K562 (cell line): ENCODE data around the gene TMEM163. TPM values are rescaled to one million over a fixed set of nuclear protein-coding genes. Genes with fewer than 3 reads are reported as not detected.

Experiments used
- ATAC-seq: fragments of 200-7000 bp; cut with Tn5 transposase; 3 replicates; pipeline ENCODE4 v1.9.1; 2020; ENCODE audit warnings: moderate library complexity
- BruUV-seq: library from RNA; stranded (reverse); fragments of 400-500 nt; replicated peaks from 2 replicates; lab custom pipeline; 2021; lab: Mats Ljungman, UMichigan
- CTCF ChIA-PET: fragments of 300-600 bp; formaldehyde crosslinking; extraction: SDS; loops from one replicate; lab custom pipeline; 2021; ENCODE audit warnings: low intra/inter-chr PET ratio; lab: Yijun Ruan, JAX
- POLR2A ChIA-PET: fragments of 300-600, 350-650 bp; sonication (Branson Sonifier 250); formaldehyde crosslinking; extraction: SDS; loops from one replicate; lab custom pipeline; 2021; ENCODE audit warnings: antibody characterized with exemption, inconsistent platforms; lab: Yijun Ruan, JAX
- DNase-seq, 4 experiments: peaks; one replicate each; pipeline versions ENCODE4 v3.0.0 to v3.0.0-alpha.2; 2011 to 2018; ENCODE audit warnings: low spot score in 3 of 4, mixed read lengths in 3 of 4; ENCODE audit errors: extremely low read depth in 1 of 4
- FAIRE-seq: peaks from 2 replicates; lab custom pipeline; 2011; peaks lifted over from hg19 to GRCh38; lab: Jason Lieb, UNC
- H2AFZ ChIP-seq: 2 replicates; pipeline ENCODE4 v1.6.0; 2011; ENCODE audit warnings: low read depth, low read length, control low read depth, inconsistent platforms
- H3K27ac ChIP-seq: fragments of 200-600 bp; 3 replicates; pipeline ENCODE4 v1.8.0; 2011; ENCODE audit warnings: low read depth, mild to moderate bottlenecking, control low read depth, inconsistent platforms, low read length, moderate library complexity, mixed read lengths; ENCODE audit errors: extremely low read depth
- H3K27me3 ChIP-seq, 2 experiments: fragments of 300-600 bp in 1 of 2; 2 replicates in 1 of 2; 3 replicates in 1 of 2; pipeline versions ENCODE4 v1.6.0 to v1.8.0; 2011; ENCODE audit warnings: inconsistent platforms in 2 of 2, low read length in 2 of 2, mild to moderate bottlenecking in 1 of 2, mixed read lengths in 1 of 2, moderate library complexity in 1 of 2; ENCODE audit not compliant: control insufficient read depth in 2 of 2, insufficient read depth in 2 of 2
- H3K36me3 ChIP-seq: fragments of 300-600 bp; 3 replicates; pipeline ENCODE4 v1.8.0; 2011; ENCODE audit warnings: mild to moderate bottlenecking, low read length, inconsistent platforms; ENCODE audit not compliant: control insufficient read depth, insufficient read depth
- H3K4me1 ChIP-seq, 2 experiments: fragments of 200-600 bp in 1 of 2; replicated peaks in 1 of 2; 2 replicates in 1 of 2; 3 replicates in 1 of 2; pipeline versions ENCODE4 v1.5.1 to v1.8.0; 2011; ENCODE audit warnings: inconsistent platforms in 2 of 2, low read length in 2 of 2, mild to moderate bottlenecking in 1 of 2, mixed read lengths in 1 of 2, moderate library complexity in 1 of 2; ENCODE audit not compliant: control insufficient read depth in 2 of 2, insufficient read depth in 2 of 2
- H3K4me2 ChIP-seq: 2 replicates; pipeline ENCODE4 v1.6.1; 2011; ENCODE audit warnings: low read length, control low read depth, inconsistent platforms, mixed read lengths; ENCODE audit not compliant: insufficient read depth
- H3K4me3 ChIP-seq: fragments of 200-600 bp; sonication (generic), shearing (Covaris generic); 2 replicates; pipeline ENCODE4 v1.5.1; 2016; ENCODE audit warnings: control low read depth, inconsistent platforms
- H3K79me2 ChIP-seq: fragments of 200-600 bp; 3 replicates; pipeline ENCODE4 v1.8.0; 2011; ENCODE audit warnings: low read length, inconsistent platforms; ENCODE audit not compliant: control insufficient read depth, insufficient read depth
- H3K9ac ChIP-seq, 2 experiments: 2 replicates each; pipeline versions ENCODE4 v1.6.0 to v1.6.1; 2011; ENCODE audit warnings: low read depth in 2 of 2, low read length in 2 of 2, control low read depth in 1 of 2, inconsistent platforms in 1 of 2, mild to moderate bottlenecking in 1 of 2, mixed read lengths in 1 of 2; ENCODE audit not compliant: insufficient read depth in 1 of 2
- H3K9me1 ChIP-seq: one replicate; pipeline ENCODE4 v1.6.0; 2011; ENCODE audit warnings: inconsistent platforms, mild to moderate bottlenecking, low read length, moderate library complexity; ENCODE audit not compliant: control insufficient read depth, insufficient read depth
- H3K9me3 ChIP-seq: replicated peaks from 2 replicates; pipeline ENCODE4 v1.5.1; 2011; ENCODE audit warnings: low read depth, low read length, inconsistent platforms; ENCODE audit not compliant: control insufficient read depth, insufficient read depth
- H4K20me1 ChIP-seq: replicated peaks from 2 replicates; pipeline ENCODE4 v1.6.1; 2011; ENCODE audit warnings: low read length, inconsistent platforms, mixed read lengths; ENCODE audit not compliant: control insufficient read depth, insufficient read depth
- ARID1B ChIP-seq: fragments of 450-650 bp; IDR thresholded peaks from 2 replicates; pipeline ENCODE4 v1.6.1; 2016; ENCODE audit warnings: antibody characterized with exemption, mild to moderate bottlenecking, inconsistent platforms
- BCL6 ChIP-seq: fragments of 250-450 bp; sonication (Bioruptor Pico); IDR thresholded peaks from 2 replicates; pipeline ENCODE4 v1.4.0; 2020
- GABPB1 ChIP-seq: sonication (generic); formaldehyde crosslinking; IDR thresholded peaks from 2 replicates; pipeline ENCODE4 v1.8.0; 2022; ENCODE audit warnings: mild to moderate bottlenecking, missing genetic modification reagents
- HNRNPL ChIP-seq: fragments of 200-400 bp; formaldehyde crosslinking; IDR thresholded peaks from 2 replicates; pipeline ENCODE4 v1.6.1; 2017; ENCODE audit warnings: low read depth, mild to moderate bottlenecking, low read length
- HNRNPLL ChIP-seq: fragments of 200-400 bp; formaldehyde crosslinking; IDR thresholded peaks from 2 replicates; pipeline ENCODE4 v1.6.1; 2017; ENCODE audit warnings: low read length, low read depth, mild to moderate bottlenecking; ENCODE audit not compliant: poor library complexity, severe bottlenecking
- RFX1 ChIP-seq: fragments of 450-650 bp; IDR thresholded peaks from 2 replicates; pipeline ENCODE4 v1.6.1; 2016; ENCODE audit warnings: mild to moderate bottlenecking, moderate library complexity
- TAF1 ChIP-seq: IDR thresholded peaks from 2 replicates; pipeline ENCODE4 v1.6.1; 2011; ENCODE audit warnings: mild to moderate bottlenecking, low read length, moderate library complexity; ENCODE audit not compliant: insufficient read depth, control insufficient read depth, severe bottlenecking; ENCODE audit errors: extremely low read depth
- ZNF12 ChIP-seq: sonication (generic); formaldehyde crosslinking; IDR thresholded peaks from 2 replicates; pipeline ENCODE4 v1.4.0; 2020; ENCODE audit warnings: mild to moderate bottlenecking, missing genetic modification reagents
- ZNF282 ChIP-seq: sonication (generic); formaldehyde crosslinking; IDR thresholded peaks from 2 replicates; pipeline ENCODE4 v1.8.1; 2023; ENCODE audit warnings: missing genetic modification reagents
- ZNF384 ChIP-seq: IDR thresholded peaks from 2 replicates; pipeline ENCODE4 v1.6.1; 2012; ENCODE audit warnings: low read depth, low read length, improper control_type of control experiment
- ZNF668 ChIP-seq: fragments of 250-450 bp; sonication (Bioruptor Pico); IDR thresholded peaks from 2 replicates; pipeline ENCODE4 v1.8.0; 2022; ENCODE audit warnings: mild to moderate bottlenecking, inconsistent platforms
- whole genome bisulfite sequencing: fragments of 100-300 bp; shearing (Covaris generic); methylation state at CpG from one replicate; pipeline ENCODE4 v1.1.6; 2016; ENCODE audit warnings: low coverage, mixed read lengths; ENCODE audit not compliant: insufficient coverage; ENCODE audit errors: missing lambda C conversion rate; 5-methylcytosine and 5-hydroxymethylcytosine counted together
- in situ Hi-C: fragments of 300-500 bp; cut with MboI; formaldehyde crosslinking; loops from 4 replicates; pipeline ENCODE4 v1.15.0; 2018; ENCODE audit warnings: inconsistent platforms, mixed read lengths
- intact Hi-C: fragments of 100-400 bp; cut with micrococcal nuclease; formaldehyde crosslinking; loops from 2 replicates; pipeline ENCODE4 v1.14.2; 2022
- polyA plus RNA-seq, 8 experiments: library from polyadenylated mRNA; depleted of rRNA in 4 of 8; stranded (reverse) in 5 of 8; unstranded in 3 of 8; fragments of >200 nt; fragmentation: Nextera tagmentation in 2 of 8; fragmentation: Illumina TruSeq in 1 of 8; extraction: Ambion mirVana in 2 of 8; extraction: Trizol in 1 of 8; gene quantifications; 2 replicates each; pipeline versions ENCODE4 v1.2.1 to v1.2.3, GENCODE V29; 2011 to 2014; ENCODE audit warnings: inconsistent platforms in 1 of 8, missing spikeins in 1 of 8
- total RNA-seq, 7 experiments: library from RNA; depleted of rRNA in 6 of 7; stranded (reverse); fragments of >200 nt in 6 of 7; fragmentation: Illumina TruSeq in 2 of 7; extraction: Trizol in 2 of 7; gene quantifications; 2 replicates each; pipeline versions ENCODE4 v1.2.1 to v1.2.3, GENCODE V29; 2011 to 2021; ENCODE audit warnings: low replicate concordance in 1 of 7
- TF ChIP-seq, protein P1 (sequence below): fragments of 250-450 bp; sonication (Bioruptor Pico); IDR thresholded peaks from 2 replicates; pipeline ENCODE4 v1.5.0; 2021
- TF ChIP-seq, protein P2 (sequence below): fragments of 250-450 bp; sonication (Bioruptor Pico); IDR thresholded peaks from 2 replicates; pipeline ENCODE4 v1.5.0; 2021; ENCODE audit warnings: mild to moderate bottlenecking, borderline replicate concordance

Gene TMEM163
- total and polyA plus RNA-seq, 9 of the 15 experiments (the other 6 are each of a cell fraction or from before 2014, with no cell fraction given): 0.04 to 0.68 (median 0.16) TPM; not detected in 3

- 0% methylated on average over 3 of the region's 3 CpGs for WGBS
- H3K4me3 ChIP-seq: no peak overlapping the region
- no peaks in the 10 kb centered on the region for H4K20me1 ChIP-seq
- TF ChIP-seq RFX1 (peak; percentile 73), BCL6 (CRISPR knock-in tag) (no peak), ARID1B (no peak)
- H3K9me1 ChIP-seq: no peaks in the 10 kb centered on the region
- H3K36me3 ChIP-seq: no peaks in the 10 kb centered on the region
- no peak overlapping the region for H3K27ac ChIP-seq
- ATAC-seq (no peak), FAIRE-seq (no peak), DNase-seq (no peak)
- intact Hi-C loops: no loop called here
- no peaks in the 10 kb centered on the region for H3K4me1 ChIP-seq
- no TSS peak for BruUV-seq
- no peaks in the 10 kb centered on the region for H3K27me3 ChIP-seq
- no peak overlapping the region for H3K4me2 ChIP-seq
- no peaks in the 10 kb centered on the region for H3K79me2 ChIP-seq
- H3K9ac ChIP-seq: no peak overlapping the region
- in situ Hi-C loops: no loop called here
- ChIA-PET CTCF (no interaction called here), POLR2A (no interaction called here)
- H3K9me3 ChIP-seq: no peaks in the 10 kb centered on the region
- H2AFZ ChIP-seq: no peak overlapping the region
Observed at GRCh38 chr2:134630504-134631159, 88.2 kb downstream of the TMEM163 start.

DNA sequence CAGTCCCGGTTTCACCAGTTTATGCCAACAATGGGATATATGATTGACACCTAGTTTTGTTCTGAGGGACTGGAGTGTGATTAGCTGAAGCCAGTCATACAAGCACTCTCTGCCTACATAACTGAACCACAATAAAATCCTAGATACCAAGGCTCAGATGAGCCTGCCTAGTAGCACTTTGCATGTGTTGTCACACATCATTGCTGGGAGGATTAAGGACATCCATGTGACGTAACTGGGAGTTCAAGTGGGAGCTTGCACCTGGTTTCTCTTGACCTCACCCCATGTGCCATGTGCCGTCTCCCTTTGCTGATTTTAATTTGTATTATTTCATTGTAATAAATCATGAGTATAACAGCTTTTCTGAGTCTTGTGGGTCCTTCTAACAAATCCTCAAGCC lies 90.3 kb downstream of the TMEM163 start:
- CTCF ChIA-PET: no interaction called here
- TF ChIP-seq ZNF384 (no peak), TAF1 (no peak), HNRNPL (no peak), ZNF282 (no peak), ZNF12 (no peak), ZNF668 (no peak), HNRNPLL (no peak), GABPB1 (no peak)
- TF ChIP-seq, protein P1, sequence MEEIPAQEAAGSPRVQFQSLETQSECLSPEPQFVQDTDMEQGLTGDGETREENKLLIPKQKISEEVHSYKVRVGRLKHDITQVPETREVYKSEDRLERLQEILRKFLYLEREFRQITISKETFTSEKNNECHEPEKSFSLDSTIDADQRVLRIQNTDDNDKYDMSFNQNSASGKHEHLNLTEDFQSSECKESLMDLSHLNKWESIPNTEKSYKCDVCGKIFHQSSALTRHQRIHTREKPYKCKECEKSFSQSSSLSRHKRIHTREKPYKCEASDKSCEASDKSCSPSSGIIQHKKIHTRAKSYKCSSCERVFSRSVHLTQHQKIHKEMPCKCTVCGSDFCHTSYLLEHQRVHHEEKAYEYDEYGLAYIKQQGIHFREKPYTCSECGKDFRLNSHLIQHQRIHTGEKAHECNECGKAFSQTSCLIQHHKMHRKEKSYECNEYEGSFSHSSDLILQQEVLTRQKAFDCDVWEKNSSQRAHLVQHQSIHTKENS: no peak
- TF ChIP-seq, protein P2, sequence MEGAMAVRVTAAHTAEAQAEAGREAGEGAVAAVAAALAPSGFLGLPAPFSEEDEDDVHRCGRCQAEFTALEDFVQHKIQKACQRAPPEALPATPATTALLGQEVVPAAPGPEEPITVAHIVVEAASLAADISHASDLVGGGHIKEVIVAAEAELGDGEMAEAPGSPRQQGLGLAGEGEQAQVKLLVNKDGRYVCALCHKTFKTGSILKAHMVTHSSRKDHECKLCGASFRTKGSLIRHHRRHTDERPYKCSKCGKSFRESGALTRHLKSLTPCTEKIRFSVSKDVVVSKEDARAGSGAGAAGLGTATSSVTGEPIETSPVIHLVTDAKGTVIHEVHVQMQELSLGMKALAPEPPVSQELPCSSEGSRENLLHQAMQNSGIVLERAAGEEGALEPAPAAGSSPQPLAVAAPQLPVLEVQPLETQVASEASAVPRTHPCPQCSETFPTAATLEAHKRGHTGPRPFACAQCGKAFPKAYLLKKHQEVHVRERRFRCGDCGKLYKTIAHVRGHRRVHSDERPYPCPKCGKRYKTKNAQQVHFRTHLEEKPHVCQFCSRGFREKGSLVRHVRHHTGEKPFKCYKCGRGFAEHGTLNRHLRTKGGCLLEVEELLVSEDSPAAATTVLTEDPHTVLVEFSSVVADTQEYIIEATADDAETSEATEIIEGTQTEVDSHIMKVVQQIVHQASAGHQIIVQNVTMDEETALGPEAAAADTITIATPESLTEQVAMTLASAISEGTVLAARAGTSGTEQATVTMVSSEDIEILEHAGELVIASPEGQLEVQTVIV (CRISPR knock-in tag): no peak

More for the DNA sequence above, 90.3 kb downstream of the TMEM163 start:
- H2AFZ ChIP-seq: no peak overlapping the region
- H3K4me2 ChIP-seq: no peak overlapping the region
- in situ Hi-C loops (no loop called here), intact Hi-C loops (no loop called here)
- H3K9ac ChIP-seq: no peak overlapping the region
- H3K27ac ChIP-seq: no peak overlapping the region
- H3K9me3 ChIP-seq: no peaks in the 10 kb centered on the region
- POLR2A ChIA-PET: no interaction called here
- H3K9me1 ChIP-seq: no peaks in the 10 kb centered on the region
- H4K20me1 ChIP-seq: no peaks in the 10 kb centered on the region
- H3K79me2 ChIP-seq: no peaks in the 10 kb centered on the region
- no peak for ATAC-seq
- DNase-seq: no peak
- no peak for FAIRE-seq
- H3K36me3 ChIP-seq: no peaks in the 10 kb centered on the region
- H3K27me3 ChIP-seq: peaks cover 4 to 5% of the 10 kb centered on the region in 2 experiments; a peak in 2 of 5 replicates
- WGBS: 0% methylated on average over 3 of the region's 3 CpGs
- BruUV-seq: no TSS peak
- H3K4me1 ChIP-seq: no peaks in the 10 kb centered on the region
- H3K4me3 ChIP-seq: no peak overlapping the region
